CD4-positive, alpha-beta T cell treated with Interleukin-21 for 1 hour (primary cell): ENCODE data around the gene CDO1.

Source experiments
- DNase-seq: peaks from one replicate; pipeline ENCODE4 v3.0.0-alpha.2; 2020

CDO1 gene

DNA sequence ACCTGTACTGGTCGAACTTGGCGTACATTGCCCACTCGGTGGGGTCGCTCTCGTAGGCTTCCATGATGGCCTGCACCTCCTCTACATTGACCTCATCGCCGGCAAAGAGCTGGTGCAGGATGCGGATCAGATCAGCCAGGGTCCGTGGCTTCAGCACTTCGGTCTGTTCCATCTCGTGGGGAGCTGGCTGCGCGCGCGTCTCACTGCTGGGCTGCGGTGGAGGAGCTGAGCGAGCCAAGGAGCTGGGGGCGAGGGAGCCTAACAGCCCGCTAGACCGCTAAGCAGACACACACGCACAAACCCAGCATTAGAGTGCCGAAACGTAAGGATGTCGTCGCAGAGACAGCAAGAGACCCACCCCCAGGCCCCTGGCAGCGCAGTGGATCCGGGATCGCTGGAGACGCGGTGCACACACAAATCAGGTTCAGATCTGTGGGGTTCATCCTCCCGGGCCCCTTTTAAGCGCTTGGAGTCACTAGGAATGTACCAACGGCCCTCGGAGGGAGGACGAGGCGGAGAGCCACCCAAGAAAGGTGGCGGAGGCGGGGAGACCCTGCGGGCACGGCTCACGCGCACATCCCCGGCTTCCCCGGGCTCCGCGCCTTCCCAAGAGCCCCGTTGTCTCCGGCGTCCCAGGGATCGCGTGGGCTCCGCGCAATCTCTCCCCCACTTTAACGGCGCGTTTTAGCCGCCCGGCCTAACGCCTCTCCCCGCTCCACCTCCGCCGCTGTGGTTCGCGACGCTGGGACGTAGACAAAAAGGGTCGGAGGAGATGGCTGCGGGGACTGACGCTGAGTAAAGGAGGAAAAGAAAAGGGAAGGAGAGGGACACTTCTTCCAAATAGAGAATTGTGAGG is at the start of gene CDO1:
Gene CDO1, minus strand, starts transcription at position 434 of the 856 bp plus-strand sequence. Its CDS starts 262 bp downstream, at position 172.
- no peak for DNase-seq

DNA sequence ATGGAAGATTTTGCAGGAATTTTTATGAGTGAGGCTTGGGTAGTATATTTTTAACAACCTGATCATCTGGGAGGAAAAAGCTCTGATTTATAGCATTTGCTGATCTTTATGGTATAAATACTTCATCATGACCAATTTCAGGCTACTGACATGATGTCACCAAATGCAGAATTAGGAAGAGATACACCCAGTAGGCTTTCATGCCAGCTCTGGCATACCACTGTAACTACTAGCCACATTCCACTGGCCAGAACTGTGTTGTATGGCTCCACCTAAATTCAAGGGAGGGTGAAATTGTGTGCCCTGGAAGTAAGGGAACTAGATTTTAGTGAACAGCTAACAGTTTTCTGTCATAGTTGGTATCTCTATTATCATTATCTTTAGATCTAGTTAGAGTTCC is 42.9 kb upstream of the CDO1 start:
- DNase-seq = no peak

DNA sequence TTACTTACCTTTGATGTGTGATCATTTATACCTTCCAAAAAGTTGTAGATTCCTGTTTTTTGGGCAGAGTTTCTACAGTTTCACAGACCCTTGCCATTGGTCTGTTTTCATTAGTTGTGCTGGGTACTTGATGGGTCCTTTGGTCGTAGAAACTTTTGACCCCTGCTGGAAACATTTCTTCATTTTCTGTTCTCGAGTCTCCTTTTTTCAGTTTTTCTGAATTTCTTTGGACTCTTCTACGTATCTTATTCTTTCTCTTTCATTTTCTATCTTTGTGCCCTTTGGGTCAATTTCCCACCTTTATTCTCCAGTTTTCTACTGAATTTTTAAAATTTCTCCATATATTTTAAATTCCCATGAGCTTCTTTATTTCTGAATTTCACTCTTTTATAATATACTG is 41.9 kb upstream of the CDO1 start:
- no peak for DNase-seq

DNA sequence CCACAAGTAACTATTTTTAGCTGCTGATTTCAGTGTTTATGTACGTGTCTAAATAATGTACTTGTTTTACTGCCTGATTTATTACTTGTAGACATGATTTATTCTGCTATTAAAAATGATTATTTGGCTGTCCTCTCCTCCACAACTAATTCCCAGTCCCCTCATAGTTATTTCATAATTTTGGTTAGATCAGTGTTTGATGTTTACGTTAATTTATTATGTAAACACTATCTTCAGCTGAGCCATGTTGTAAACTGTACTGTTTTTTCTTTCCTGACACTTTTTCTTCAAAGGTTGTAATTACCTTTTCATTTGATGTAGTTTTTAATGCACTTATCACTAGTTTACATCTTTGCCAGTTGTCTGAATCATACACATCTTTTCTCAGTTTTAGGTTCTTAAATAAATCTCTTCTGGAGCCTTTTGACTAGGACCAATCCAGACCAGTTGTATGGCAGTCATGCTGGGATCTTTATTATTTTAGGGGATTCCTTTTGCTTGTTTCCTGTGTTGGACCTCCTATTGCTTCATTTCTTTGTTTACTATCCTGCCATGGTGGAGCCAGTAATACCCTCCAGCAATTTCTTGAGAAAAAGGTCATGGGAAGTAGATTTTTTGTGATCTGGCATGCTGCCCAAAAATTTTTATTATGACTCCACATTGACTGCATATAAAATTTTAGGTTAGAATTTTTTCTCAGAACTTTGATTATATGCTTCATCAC is 41.3 kb upstream of the CDO1 start:
- DNase-seq = no peak

DNA sequence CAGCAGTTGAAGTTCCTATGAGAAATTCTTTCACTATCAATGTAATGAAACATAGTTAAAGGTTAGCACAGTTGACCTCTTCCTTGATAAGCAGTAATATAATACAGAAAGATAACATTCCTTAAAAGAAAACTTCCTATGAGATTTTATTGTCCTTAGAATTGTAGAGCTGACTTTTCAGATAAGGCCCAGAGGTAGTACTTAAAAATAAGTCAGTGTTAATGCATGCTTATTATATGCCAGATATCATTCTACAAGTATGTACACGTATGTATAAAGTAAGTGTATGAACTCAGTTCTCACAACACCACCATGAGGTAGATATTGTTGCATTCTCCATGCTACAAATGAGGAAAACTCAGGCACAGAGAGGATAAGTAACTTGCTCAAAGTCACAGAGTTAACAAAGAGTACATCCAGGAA is 40.6 kb upstream of the CDO1 start:
- DNase-seq = no peak

DNA sequence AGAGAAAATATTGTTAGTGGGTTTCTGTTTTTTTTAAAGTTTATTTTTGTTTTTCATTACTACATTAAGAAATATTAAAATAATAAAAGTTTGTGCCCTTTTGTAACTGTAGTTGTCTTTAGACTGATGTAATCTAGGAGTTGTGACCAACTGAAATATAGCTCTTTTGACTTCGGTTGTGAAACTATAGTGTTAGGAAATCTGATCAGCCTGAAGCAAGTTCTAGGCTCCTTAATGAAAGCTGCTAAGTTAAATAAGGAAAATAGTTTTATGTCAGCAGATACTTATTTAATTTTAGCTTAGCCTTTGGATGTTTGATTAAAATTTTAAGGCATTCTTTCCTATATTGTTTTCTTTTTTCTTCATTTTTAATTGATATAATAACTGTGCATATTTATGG is 39.5 kb upstream of the CDO1 start:
- DNase-seq = no peak

DNA sequence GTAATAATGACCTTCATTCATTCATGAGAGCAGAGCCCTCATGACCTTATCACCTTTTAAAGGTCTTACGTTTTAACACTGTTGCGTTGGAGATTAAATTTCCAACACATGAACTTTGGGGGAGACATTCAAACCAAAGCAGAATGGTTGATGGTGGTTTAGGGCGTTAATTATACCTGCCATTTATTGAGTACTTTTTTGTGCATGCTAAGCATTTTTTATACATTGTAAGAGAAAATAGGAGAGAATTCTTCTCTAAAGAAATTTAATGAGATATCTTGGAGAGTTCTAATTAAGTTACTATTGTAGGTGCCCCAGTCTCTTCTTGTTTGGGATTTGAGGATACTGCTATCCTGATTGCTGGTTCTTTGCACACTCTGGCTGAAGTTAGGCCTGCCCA is 37.7 kb upstream of the CDO1 start:
- DNase-seq = no peak

DNA sequence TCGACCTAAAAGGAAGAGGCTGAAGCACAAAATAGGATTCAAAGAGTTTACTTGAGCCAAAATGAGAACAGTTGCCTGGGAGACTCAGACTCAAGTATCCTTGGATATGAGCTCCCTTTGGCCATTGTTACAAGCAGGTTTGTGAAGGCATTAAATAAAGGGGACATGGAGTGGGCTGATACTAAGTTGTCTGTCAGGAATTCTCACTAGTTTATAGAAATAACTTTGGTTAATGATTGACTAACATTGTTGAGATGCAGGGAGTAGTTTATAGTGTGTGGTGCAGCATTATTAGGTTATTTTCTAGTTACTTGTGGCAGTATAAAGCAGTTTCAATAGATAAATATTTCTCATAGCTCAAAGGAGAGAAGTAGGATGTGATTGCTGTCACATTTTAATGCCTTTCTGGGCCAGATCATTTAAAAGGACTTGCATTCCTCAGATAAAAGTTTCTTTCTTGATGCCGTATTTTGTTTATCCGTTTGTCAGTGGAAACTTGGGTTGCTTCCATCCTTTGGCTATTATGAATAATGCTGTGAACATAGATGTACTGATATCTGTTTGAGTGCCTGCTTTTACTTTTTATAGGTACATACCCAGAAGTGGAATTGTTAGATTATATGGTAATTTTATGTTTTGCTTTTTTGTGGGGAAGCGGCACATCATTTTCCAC is 34.4 kb upstream of the CDO1 start:
- no peak for DNase-seq

DNA sequence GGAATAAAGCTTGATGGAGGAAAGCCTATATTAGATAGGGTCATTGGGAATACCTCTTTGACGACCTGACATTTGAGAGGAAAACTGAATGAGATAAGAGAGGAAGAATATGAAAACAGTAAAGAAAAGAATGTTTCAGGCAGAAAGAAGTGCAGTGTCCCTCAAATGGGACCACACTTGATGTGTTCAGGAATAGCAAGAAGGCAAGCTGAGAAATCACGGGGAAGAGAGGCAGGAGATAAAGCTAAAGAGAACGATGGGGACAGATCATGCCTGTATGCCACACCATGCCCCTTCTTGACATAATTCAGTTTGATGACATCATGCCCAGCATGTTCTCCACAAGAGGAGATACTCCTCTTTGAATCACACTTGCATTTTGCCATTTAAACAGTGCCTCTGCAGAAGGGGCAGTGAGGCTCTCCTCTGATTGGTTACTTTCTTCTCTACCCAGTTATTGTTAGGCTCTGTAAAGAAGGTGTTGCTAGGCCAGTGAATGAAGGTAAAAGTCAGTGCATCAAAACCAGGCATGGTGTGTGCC is 32.9 kb upstream of the CDO1 start:
- DNase-seq = no peak

DNA sequence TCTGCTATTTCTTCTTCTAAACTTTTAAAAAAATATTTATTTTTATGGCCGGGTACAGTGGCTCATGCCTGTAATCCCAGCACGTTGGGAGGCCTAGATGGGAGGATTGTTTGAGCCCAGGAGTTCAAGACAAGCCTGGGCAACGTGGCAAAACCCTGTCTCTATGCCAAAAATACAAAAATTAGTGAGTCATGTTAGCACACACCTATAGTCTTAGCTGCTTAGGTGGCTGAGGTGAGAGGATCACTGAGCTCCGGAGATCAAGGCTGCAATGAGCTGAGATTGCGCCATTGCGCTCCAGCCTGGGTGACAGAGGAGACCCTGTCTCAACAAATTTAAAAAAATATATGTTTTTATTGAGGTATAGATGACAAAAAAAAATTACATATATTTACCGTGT is 30.8 kb upstream of the CDO1 start:
- no peak for DNase-seq

DNA sequence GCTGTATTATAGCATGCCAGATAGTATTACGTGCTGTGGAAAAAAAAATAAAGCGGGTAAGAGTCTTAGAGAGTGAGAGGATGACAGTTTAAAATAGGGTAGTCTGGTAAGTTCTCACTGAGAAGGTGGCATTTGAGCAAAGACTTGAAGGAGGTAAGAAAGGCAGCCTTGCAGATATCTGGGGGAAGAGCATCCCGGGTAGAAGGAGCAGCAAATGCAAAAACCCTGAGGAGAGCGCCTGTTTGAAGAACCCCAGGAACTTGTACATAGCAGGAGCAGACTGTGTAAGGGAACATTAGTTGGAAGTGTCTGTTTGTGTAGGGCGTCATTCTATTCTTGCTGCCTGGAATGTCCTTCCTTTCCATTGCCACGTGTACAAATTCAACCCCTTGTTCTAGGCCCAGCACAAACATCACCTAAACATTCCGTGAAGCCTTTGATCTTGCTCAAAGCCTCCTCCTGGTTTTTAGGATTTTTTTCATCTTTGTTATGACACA is 27.9 kb upstream of the CDO1 start:
- no peak for DNase-seq

DNA sequence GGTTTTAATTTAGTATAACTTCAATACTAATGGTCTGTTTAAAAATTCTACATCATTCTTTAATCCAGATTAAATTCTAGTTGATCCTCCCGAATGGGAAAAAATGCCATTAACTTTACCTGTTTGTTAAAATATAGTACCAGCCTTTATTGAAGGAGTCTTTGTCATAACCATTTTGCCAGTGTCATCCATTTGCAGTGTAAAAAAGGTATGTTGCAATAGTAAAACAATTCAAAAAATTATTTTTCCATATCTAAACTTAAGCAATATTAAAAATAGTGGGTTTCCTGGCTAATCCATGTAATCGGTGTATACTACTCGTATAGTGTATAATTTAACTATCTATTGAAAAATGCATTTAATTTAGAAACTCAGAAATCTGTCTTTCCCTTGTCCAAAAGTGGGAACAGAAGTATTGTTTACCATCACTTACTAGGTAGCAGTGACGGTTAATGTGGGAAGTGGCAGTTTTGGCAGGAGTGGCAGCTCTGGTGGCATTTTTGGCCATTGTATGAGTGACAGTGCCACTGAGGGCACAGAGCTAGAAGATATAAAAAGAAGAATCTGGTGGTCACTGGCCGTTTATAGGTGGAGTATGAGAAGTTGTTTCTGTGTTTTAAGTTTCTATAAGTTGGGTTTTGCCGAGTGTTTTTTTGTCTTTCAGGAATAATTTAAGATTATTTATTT is 27.1 kb upstream of the CDO1 start:
- DNase-seq = no peak

DNA sequence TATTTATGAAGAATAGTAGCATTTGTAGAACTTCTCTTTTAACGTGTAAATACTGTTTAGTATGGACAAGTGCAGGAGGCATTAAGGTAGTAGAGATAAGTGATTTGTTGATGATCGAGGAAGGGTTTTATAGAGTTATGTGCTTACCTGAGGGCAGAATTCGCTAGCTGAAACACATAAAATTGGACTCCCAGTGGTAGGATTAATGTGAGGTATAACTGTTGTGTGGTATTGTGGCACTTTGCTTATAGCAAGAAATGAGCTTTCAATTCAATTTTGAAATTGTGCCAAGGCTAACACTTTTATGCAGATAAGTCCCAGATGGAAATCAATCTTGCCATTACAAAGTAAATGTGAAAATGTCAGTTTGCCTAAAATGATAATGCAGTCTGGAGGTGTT is 26.5 kb upstream of the CDO1 start:
- peak; percentile 8 for DNase-seq

DNA sequence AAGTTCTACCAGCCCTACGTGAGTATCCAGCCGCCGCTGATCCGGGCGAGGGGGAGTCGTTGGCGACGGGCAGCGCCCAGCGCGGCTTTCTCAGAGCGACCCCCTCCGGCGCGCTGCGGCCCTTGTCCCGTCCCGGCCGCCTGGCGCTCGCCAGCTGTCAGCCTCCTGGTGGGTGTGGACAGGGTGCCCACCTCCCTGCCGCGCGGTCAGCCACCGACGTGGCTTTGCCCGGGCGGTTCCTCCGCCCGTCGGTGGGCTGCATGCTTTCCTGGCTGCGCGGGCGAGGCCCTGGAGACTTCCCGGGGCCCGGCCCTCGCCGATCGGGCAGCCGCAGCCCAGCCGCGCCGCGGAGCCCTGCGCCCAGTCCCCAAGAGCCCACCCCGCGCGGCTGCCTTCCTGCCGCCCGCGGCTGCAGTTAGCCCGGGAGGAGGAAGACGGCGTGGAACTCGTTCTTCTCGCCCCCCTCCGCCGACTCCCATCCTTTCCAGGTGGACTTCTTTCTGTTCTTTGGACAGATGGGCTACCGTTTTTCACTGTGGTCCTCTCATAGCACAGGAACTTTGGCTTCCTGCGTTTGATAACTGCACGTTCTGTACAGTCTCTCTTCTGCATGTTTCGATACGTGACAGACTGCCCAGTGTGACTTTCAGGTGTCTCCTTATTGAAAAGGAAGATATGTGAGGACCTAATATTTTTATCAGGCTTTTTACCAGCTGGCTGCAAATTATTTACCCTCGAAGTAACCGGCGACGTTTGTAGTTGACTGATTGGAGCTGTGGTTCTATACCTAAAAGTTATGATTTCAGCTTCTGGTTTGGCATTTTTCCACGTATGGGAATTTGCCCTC is 25.9 kb upstream of the CDO1 start:
- DNase-seq = peak; percentile 15

DNA sequence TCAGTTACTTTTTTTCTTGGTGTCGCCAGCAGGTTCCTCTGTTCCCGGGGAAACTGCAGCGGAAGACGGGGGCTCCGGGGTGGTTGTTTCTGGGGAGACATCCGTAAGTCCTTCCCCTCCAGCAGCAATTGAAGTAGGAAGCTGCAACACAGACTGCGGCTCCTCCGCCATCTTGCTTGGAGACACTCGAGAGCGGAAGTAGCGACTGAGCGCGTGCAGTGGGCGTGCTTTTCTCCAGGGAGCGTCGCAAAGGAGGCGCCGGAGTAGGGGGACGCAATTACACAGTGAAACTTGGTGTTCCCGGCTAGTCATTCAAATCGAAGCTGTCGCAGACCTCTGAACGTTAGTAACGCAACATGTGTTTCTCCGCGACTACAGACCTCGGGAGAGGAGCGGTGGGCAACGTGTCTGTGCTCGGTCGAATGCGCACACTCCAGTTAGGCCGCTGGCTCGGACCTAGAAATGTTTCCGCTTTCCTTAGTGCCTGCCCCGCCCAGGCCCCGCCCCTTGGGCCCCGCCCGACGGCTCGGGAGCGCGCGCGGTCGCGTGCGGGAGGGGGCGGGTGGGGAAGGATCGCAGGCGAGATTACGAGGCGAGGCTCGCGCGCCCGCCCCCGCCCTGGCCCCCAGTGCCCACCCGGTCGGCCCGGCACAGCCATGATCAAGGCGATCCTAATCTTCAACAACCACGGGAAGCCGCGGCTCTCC is 25.1 kb upstream of the CDO1 start, which contains the start of the genes AP3S1 and ATG12:
Gene AP3S1, plus strand, starts transcription at position 554 of the 707 bp plus-strand sequence. Its CDS starts 103 bp downstream, at position 657.
Gene ATG12, minus strand, starts transcription at position 184 of the 707 bp plus-strand sequence. Its CDS starts 13 bp downstream, at position 171.
- peak; percentile 92 for DNase-seq

DNA sequence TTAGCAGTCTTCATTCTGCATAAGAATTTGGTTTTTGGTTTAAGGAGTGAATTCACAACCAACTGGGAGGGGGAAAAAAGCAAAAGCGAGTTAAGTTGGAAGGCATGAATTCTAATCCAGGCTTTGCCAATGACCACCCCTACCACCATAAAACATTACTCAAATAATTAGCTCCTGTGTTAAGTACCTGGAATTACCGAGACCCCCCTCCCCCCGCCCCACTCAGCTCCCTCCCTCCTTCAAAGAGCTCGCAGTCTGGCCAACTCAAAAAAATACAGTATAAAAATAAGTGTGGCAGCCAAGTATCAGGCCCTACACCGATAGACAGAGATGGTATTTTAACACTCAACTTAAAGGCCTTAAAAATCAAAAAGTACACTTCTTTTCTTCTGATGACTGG is 24.4 kb upstream of the CDO1 start:
- no peak for DNase-seq

DNA sequence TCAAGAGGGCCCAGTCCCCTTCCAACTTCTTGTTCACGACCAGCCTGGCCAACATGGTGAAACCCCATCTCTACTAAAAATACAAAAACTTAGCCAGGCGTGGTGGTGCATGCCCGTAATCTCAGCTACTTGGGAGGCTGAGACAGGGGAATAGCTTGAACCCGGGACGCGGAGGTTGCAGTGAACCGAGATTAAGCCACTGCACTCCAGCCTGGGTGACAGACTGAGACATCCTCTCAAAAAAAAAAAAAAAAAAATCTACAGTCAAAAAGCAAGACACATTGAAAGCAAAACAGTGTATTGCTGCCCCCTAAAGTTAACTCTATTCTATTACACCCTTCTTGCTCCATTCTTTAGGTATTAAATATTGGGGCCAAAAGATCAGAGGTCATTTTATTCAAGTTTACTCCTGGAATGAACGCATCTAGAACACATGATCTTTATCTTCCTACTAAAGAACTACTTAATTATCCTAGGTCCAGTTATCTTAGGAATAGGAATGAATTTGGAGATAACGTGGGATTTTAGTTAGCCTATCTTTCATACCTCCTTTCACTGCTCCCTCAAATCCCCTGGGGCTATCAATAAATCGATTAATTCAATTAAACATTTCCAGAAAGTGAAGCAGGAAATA is 22.5 kb upstream of the CDO1 start:
- DNase-seq = peak; percentile 77

DNA sequence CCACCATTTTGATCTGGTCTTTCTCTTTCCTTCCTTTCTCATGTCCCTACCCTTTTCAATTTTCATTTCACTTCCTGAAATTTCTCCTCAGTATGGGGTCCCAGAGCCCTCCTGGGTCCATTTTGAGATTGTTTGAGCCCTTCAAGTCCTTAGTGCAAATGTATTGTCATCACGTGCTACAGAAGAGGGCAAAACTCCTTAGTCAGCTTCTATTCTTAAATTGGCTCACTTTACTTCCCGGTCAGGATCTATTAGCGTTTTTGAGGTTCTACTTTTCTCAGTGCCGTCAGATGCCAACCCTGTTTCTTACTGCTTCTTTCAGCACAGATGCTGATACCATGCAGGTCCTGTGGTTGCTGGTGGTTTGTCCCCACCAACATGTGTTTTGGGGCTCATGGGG is 19.0 kb upstream of the CDO1 start:
- no peak for DNase-seq

DNA sequence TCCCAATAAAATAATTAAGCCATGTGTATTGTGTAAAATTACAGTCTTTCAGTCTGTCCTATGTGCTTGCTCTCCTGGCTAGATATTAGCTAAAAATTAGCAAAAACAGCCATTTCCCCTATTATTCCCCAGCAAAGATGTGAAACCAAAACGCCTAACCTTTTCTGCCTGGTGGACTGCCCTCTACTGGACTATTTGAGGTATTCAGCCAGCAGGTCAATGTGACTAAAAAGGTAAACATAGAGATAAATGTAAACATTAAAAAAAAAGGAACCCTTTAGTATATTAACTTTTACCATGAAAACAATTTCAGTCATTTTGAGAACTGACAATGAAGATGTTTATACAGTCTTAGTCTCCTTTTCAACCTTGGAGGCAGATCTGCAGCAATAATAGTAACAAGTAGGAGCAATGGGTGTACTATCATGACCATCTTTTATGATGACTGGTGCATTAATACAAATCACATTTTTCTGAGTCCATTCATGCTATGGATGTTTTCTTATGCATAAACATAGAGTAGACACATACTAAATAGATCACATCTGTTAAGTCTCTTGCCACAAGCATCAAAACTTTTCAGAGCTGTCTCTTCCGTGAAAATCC is 14.8 kb upstream of the CDO1 start:
- peak; percentile 62 for DNase-seq

DNA sequence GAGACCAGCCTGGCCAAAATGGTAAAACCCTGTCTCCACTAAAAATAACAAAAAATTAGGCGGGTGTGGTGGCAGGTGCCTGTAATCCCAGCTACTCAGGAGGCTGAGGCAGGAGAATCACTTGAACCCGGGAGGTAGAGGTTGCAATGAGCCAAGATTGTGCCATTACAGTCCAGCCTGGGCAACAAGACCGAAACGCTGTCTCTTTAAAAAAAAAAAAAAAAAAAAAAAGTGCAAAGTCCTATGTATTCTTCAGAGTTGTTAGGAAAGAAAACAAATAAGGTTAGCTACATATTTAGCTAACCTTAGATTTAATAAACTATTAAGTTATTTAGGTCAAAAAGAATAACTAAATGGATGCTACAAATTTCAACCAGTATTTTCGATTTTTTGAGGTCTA is 13.5 kb upstream of the CDO1 start:
- DNase-seq = no peak
